Bronchial epithelial cell (primary cell): ENCODE results near the gene POU2AF1. TPM values are rescaled to one million over a fixed set of nuclear protein-coding genes. Genes with fewer than 3 reads are reported as not detected.

ENCODE experiments used
- DNase-seq: peaks from one replicate; pipeline ENCODE4 v3.0.0-alpha.2; 2010; ENCODE audit warnings: low read depth
- FAIRE-seq: peaks from 2 replicates; lab custom pipeline; 2011; peaks lifted over from hg19 to GRCh38; lab: Jason Lieb, UNC
- H3K27me3 ChIP-seq: 2 replicates; pipeline ENCODE4 v1.5.1; 2011; ENCODE audit warnings: low read length; ENCODE audit not compliant: control insufficient read depth, insufficient read depth
- H3K36me3 ChIP-seq: 2 replicates; pipeline ENCODE4 v1.5.1; 2011; ENCODE audit warnings: low read length; ENCODE audit not compliant: control insufficient read depth, insufficient read depth
- H3K4me3 ChIP-seq: 2 replicates; pipeline ENCODE4 v1.5.1; 2011; ENCODE audit warnings: mild to moderate bottlenecking, low read depth, low read length, control low read depth
- total RNA-seq: library from RNA; depleted of rRNA; stranded (reverse); fragments of >200 nt; gene quantifications from 2 replicates; pipeline ENCODE4 v1.2.1, GENCODE V29; 2014
- TF ChIP-seq, protein P1 (sequence below): IDR thresholded peaks from 2 replicates; pipeline ENCODE4 v1.5.1; 2011; ENCODE audit warnings: mild to moderate bottlenecking, moderate library complexity, low read length, control low read depth, inconsistent platforms; ENCODE audit not compliant: insufficient read depth, severe bottlenecking

The POU2AF1 gene
- total RNA-seq, 1 donor from 2014 or later, result not detected

DNA sequence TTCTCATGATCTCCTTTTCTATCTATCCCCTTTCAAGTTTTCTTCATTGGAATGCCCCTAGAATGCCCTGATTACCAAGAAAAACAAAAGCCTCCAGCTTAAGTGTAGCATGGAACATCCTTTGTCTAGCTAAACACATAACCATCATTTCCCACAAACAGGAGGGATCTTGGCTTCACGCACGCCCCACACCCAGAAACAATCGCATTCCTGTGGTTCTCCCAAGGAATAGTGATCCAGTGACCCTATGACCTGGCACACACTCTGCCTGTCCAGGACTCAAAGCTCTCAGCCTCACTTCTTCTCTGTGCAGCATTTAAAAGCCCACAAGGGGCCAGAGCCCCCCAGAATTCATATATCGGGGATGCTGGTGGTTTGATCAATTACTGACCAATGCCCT is 9.3 kb upstream of the POU2AF1 start:
- no peaks in the 10 kb centered on the region for H3K36me3 ChIP-seq
- no peak overlapping the region for H3K4me3 ChIP-seq
- FAIRE-seq (no peak), DNase-seq (no peak)
- TF ChIP-seq, protein P1, sequence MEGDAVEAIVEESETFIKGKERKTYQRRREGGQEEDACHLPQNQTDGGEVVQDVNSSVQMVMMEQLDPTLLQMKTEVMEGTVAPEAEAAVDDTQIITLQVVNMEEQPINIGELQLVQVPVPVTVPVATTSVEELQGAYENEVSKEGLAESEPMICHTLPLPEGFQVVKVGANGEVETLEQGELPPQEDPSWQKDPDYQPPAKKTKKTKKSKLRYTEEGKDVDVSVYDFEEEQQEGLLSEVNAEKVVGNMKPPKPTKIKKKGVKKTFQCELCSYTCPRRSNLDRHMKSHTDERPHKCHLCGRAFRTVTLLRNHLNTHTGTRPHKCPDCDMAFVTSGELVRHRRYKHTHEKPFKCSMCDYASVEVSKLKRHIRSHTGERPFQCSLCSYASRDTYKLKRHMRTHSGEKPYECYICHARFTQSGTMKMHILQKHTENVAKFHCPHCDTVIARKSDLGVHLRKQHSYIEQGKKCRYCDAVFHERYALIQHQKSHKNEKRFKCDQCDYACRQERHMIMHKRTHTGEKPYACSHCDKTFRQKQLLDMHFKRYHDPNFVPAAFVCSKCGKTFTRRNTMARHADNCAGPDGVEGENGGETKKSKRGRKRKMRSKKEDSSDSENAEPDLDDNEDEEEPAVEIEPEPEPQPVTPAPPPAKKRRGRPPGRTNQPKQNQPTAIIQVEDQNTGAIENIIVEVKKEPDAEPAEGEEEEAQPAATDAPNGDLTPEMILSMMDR, result no peak
- H3K27me3 ChIP-seq, result no peaks in the 10 kb centered on the region

DNA sequence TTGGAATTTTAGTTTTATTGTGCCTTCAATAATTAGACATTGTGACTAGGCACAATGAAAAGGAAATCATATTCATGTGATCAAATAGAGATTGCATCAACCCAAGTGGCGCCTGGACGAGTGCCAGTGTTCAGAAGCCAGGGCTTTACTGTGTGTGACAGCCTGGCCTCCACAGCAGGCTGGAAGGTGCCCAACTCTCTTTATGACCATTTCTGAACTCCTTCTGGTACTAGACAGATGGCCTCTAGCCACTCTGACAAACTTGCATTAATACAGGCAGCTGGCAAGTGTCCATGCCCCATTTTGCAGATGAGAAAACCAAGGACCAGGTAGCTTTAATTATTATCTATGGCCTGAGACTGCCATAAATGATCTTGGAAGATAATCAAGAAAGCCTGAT is 8.3 kb upstream of the POU2AF1 start:
- H3K36me3 ChIP-seq, result no peaks in the 10 kb centered on the region
- DNase-seq, result no peak
- TF ChIP-seq, protein P1, result no peak
- H3K27me3 ChIP-seq, result no peaks in the 10 kb centered on the region
- no peak for FAIRE-seq
- no peak overlapping the region for H3K4me3 ChIP-seq

DNA sequence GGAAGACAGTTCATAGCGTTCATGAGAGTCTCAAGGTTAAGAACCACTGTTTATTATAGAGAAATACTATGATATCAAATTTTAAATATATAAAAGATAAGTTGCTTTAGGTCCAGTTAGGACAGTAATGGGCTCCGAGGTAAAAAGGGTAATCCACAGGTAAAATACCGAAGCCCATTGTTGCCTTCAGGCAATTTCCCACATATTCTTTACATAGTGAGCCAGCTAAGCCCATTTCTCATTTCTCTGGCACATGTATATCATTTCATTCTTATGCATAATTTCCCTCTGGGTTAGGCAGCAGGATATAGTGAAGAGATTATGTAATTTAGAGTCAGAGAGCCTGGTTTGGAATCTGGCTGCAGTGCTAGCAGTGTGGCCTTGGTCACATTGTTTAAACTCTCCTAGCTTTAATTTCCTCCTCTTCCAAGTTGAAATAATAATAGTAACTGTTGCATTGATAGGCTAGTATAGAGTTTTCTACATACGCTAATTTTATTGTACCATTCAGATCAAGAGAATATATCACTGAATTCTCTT is 7.6 kb upstream of the POU2AF1 start:
- no peaks in the 10 kb centered on the region for H3K27me3 ChIP-seq
- DNase-seq, result no peak

DNA sequence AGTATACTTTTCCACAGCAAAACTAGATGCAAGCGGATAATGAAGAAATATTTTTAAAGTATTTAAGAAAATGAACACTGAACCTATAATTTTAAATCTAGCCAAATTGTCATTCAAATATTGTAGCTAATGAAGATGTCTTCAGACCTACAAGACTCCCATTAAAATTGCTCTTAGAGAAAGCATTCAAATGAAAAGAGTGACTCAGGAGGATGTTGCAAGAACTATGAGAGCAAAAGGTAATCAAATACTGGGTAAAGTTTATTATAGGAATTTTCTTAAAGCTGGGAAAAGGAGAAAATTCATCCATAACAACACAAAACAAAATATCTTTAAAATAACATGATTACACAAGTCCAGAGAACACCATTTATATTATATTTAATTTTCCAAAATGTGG is 5.4 kb upstream of the POU2AF1 start:
- FAIRE-seq (no peak), DNase-seq (peak; percentile 62)
- Histone ChIP-seq H3K36me3 (no peaks in the 10 kb centered on the region), H3K27me3 (no peaks in the 10 kb centered on the region), H3K4me3 (no peak overlapping the region)
- TF ChIP-seq, protein P1, result no peak

More for the DNA sequence above, 7.6 kb upstream of the POU2AF1 start:
- FAIRE-seq, result no peak
- H3K4me3 ChIP-seq, result no peak overlapping the region
- H3K36me3 ChIP-seq, result no peaks in the 10 kb centered on the region
- TF ChIP-seq, protein P1, result no peak

DNA sequence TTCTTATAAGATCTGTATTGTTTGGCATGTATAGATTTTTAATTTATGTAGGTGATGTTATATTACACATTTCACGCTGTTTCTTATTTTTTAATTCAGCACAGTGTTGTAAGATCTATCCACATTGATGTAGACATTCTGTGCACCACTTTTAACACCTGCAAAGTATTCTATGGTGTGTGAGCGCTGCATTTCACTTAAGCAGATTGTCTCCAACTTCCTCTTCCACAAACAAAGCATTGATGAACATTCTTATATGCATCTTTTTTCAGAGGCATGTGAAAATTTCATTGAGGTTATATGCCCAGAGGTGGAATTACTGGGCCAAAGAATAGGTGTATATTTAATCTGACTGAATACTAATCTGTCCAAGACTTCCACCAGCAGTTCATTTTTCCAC is 3.4 kb upstream of the POU2AF1 start:
- no peaks in the 10 kb centered on the region for H3K36me3 ChIP-seq
- FAIRE-seq (no peak), DNase-seq (no peak)
- TF ChIP-seq, protein P1, result no peak
- no peaks in the 10 kb centered on the region for H3K27me3 ChIP-seq
- H3K4me3 ChIP-seq, result no peak overlapping the region

DNA sequence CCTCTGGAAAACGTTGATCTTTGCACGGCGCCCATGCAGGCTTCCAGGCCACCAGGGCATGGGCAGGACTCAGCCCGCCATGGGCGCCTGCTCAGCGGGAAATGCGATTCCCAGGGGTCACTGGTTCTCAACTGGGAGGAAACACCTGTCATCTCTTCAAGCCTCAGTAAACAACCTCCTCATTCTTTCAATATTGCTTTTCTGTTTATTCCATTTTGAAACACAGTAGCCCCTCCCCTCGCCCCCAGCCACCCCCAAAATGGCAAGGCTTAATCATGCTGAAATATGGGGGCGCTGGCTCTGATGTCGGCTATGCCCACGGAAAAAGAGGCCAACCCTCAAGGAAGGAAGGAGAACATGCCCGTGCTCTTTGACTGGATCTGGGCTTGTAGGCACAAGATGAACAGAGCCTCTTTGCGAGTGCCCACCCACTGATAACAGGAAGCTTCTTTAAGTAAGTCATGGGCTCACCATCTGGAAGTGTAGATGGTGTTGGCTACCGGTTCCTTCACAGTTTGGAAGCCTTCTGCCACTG is 594 bp upstream of the POU2AF1 start:
- H3K4me3 ChIP-seq, result no peak overlapping the region
- H3K27me3 ChIP-seq, result no peaks in the 10 kb centered on the region
- DNase-seq (no peak), FAIRE-seq (no peak)
- TF ChIP-seq, protein P1, result no peak
- no peaks in the 10 kb centered on the region for H3K36me3 ChIP-seq
